Motor neuron (in vitro differentiated cells): Measurements from ENCODE around the gene PTPRM. TPM values are rescaled to one million over a fixed set of nuclear protein-coding genes. Genes with fewer than 3 reads are reported as not detected.
A peak's percentile ranks its signal among the peaks of the same experiment; 100 is the strongest.

Experiments used
- ATAC-seq, 8 experiments: fragments of 200-7000 bp; cut with Tn5 transposase; replicated peaks in 6 of 8; 2 replicates each; pipeline ENCODE4 v1.8.0; 2021; ENCODE audit warnings: mild to moderate bottlenecking in 8 of 8, moderate library complexity in 8 of 8
- H3K27ac ChIP-seq, 2 donors: fragments of 250-450 bp; sonication (Bioruptor Pico); 2 replicates each; pipeline ENCODE4 v1.9.0; 2021; ENCODE audit warnings: antibody characterized with exemption in 2 of 2, mild to moderate bottlenecking in 2 of 2, moderate library complexity in 1 of 2
- H3K4me1 ChIP-seq, 2 donors: fragments of 250-450 bp; sonication (Bioruptor Pico); replicated peaks in 1 of 2; 2 replicates each; pipeline ENCODE4 v1.6.1; 2021; ENCODE audit warnings: antibody characterized with exemption in 2 of 2, mild to moderate bottlenecking in 2 of 2, moderate library complexity in 1 of 2
- H3K4me3 ChIP-seq, 5 donors: fragments of 250-450 bp; sonication (Bioruptor Pico); 2 replicates each; pipeline ENCODE4 v1.9.0; 2021; ENCODE audit warnings: antibody characterized with exemption in 5 of 5, mild to moderate bottlenecking in 5 of 5, moderate library complexity in 4 of 5
- WGBS, 10 experiments: fragments of 450-650 bp; shearing (Covaris generic); methylation state at CpG; one replicate each; pipeline ENCODE4 v1.0.0; 2022; 5-methylcytosine and 5-hydroxymethylcytosine counted together
- in situ Hi-C, 9 experiments: fragments of 400-800 bp; cut with MboI; loops; one replicate each; pipeline ENCODE4 v1.15.0; 2021; ENCODE audit warnings: low sequenced_read_pairs in 9 of 9, low pct_unique_long_range_greater_than_20kb in 2 of 9; ENCODE audit not compliant: unreplicated experiment in 9 of 9
- total RNA-seq, 8 experiments: library from RNA; unstranded; fragments of 300-600 nt; gene quantifications; 2 replicates each; pipeline versions ENCODE4 v1.2.3 to v1.2.4, GENCODE V29; 2022

Gene PTPRM
- total RNA-seq, 8 experiments from 2014 or later = 12.9 to 106 (median 66.9) TPM

- in situ Hi-C loops = no loop called here
- no peak for ATAC-seq
- 0 to 76% (median 61%) methylated on average over 1 to 5 of the region's 5 CpGs for WGBS, 10 experiments
These were observed 563.0 kb downstream of the PTPRM start for GRCh38 chr18:8130096-8130495.

GRCh38 chr18:8133032-8133431 is 565.9 kb downstream of the PTPRM start:
- no peak overlapping the region for H3K27ac ChIP-seq
- in situ Hi-C loops = no loop called here
- peaks cover 0 to 25% of the 10 kb centered on the region in 2 donors for H3K4me1 ChIP-seq
- ATAC-seq = peak in 2 of 8 experiments; percentile 71 to 77
- H3K4me3 ChIP-seq = no peak overlapping the region

More at GRCh38 chr18:8130096-8130495, 563.0 kb downstream of the PTPRM start:
- H3K4me1 ChIP-seq = peaks cover 0 to 9% of the 10 kb centered on the region in 2 donors
- H3K27ac ChIP-seq = no peak overlapping the region
- H3K4me3 ChIP-seq = no peak overlapping the region

- ATAC-seq = peak in 2 of 8 experiments; percentile 76 to 78
- H3K4me1 ChIP-seq = peaks cover 0 to 25% of the 10 kb centered on the region in 2 donors
- H3K4me3 ChIP-seq = no peak overlapping the region
- no peak overlapping the region for H3K27ac ChIP-seq
- in situ Hi-C loops = no loop called here
- WGBS, 10 experiments = 27 to 100% (median 57%) methylated on average over 1 of the region's 1 CpG; no CpG with 5 or more reads in 2 of the 10 experiments
These were observed 566.8 kb downstream of the PTPRM start for GRCh38 chr18:8133888-8134287.

GRCh38 chr18:8139127-8139527 is 572.0 kb downstream of the PTPRM start:
- H3K27ac ChIP-seq = no peak overlapping the region
- 20 to 100% (median 80%) methylated on average over 1 to 5 of the region's 10 CpGs; no CpG with 5 or more reads in 3 of the 10 experiments for WGBS, 10 experiments
- in situ Hi-C loops = no loop called here
- peaks cover 8 to 38% of the 10 kb centered on the region in 2 donors for H3K4me1 ChIP-seq
- no peak overlapping the region for H3K4me3 ChIP-seq
- no peak for ATAC-seq

GRCh38 chr18:8139891-8140406 is 572.8 kb downstream of the PTPRM start:
- 13 to 100% (median 74%) methylated on average over 1 to 4 of the region's 7 CpGs; no CpG with 5 or more reads in 1 of the 10 experiments for WGBS, 10 experiments
- Histone ChIP-seq H3K4me1 (peaks cover 8 to 32% of the 10 kb centered on the region in 2 donors), H3K27ac (no peak overlapping the region), H3K4me3 (no peak overlapping the region)
- ATAC-seq = peak in 1 of 8 experiments; percentile 56
- in situ Hi-C loops = no loop called here

- no peak overlapping the region for H3K4me3 ChIP-seq
- ATAC-seq = peak in 5 of 8 experiments; percentile 28 to 82 (median 60)
- H3K27ac ChIP-seq = no peak overlapping the region
- in situ Hi-C loops = no loop called here
- whole genome bisulfite sequencing, 10 experiments = 30 to 100% (median 83%) methylated on average over 2 to 7 of the region's 8 CpGs
- peaks cover 8 to 30% of the 10 kb centered on the region in 2 donors for H3K4me1 ChIP-seq
These were observed 573.9 kb downstream of the PTPRM start for GRCh38 chr18:8140841-8141501.

- in situ Hi-C loops = no loop called here
- Histone ChIP-seq H3K4me1 (peaks cover 8 to 18% of the 10 kb centered on the region in 2 donors), H3K4me3 (no peak overlapping the region), H3K27ac (no peak overlapping the region)
- ATAC-seq = no peak
- WGBS, 10 experiments = 50 to 90% (median 74%) methylated on average over 2 to 8 of the region's 8 CpGs
These were observed 575.1 kb downstream of the PTPRM start for GRCh38 chr18:8142131-8142711.

GRCh38 chr18:8142932-8143331 is 575.8 kb downstream of the PTPRM start:
- no peak for ATAC-seq
- H3K4me3 ChIP-seq = no peak overlapping the region
- 75 to 100% (median 95%) methylated on average over 1 to 2 of the region's 2 CpGs; no CpG with 5 or more reads in 1 of the 10 experiments for WGBS, 10 experiments
- in situ Hi-C loops = no loop called here
- peaks cover 8 to 16% of the 10 kb centered on the region in 2 donors for H3K4me1 ChIP-seq
- H3K27ac ChIP-seq = no peak overlapping the region

GRCh38 chr18:8151181-8151580 is 584.1 kb downstream of the PTPRM start:
- WGBS, 10 experiments = 100% methylated on average over 1 of the region's 6 CpGs; no CpG with 5 or more reads in 9 of the 10 experiments

GRCh38 chr18:8153887-8154583 is 586.9 kb downstream of the PTPRM start:
- WGBS, 10 experiments = 74 to 100% (median 89%) methylated on average over 1 to 8 of the region's 10 CpGs; no CpG with 5 or more reads in 1 of the 10 experiments
- peaks cover 0 to 2% of the 10 kb centered on the region in 2 donors for H3K4me1 ChIP-seq
- ATAC-seq = no peak
- in situ Hi-C loops = no loop called here
- H3K27ac ChIP-seq = no peak overlapping the region
- no peak overlapping the region for H3K4me3 ChIP-seq

More at GRCh38 chr18:8151181-8151580, 584.1 kb downstream of the PTPRM start:
- Histone ChIP-seq H3K27ac (no peak overlapping the region), H3K4me1 (peaks cover 0 to 2% of the 10 kb centered on the region in 2 donors), H3K4me3 (no peak overlapping the region)
- no peak for ATAC-seq
- in situ Hi-C loops = no loop called here

- Histone ChIP-seq H3K27ac (no peak overlapping the region), H3K4me1 (peaks cover 2 to 10% of the 10 kb centered on the region in 2 donors), H3K4me3 (no peak overlapping the region)
- in situ Hi-C loops = no loop called here
- peak in 1 of 8 experiments; percentile 66 for ATAC-seq
- 76 to 100% (median 84%) methylated on average over 1 to 5 of the region's 5 CpGs; no CpG with 5 or more reads in 4 of the 10 experiments for WGBS, 10 experiments
These were observed 595.7 kb downstream of the PTPRM start for GRCh38 chr18:8162802-8163201.

- H3K4me3 ChIP-seq = no peak overlapping the region
- WGBS, 10 experiments = 74 to 100% (median 88%) methylated on average over 1 to 4 of the region's 4 CpGs
- peaks cover 2 to 10% of the 10 kb centered on the region in 2 donors for H3K4me1 ChIP-seq
- in situ Hi-C loops = no loop called here
- no peak for ATAC-seq
- H3K27ac ChIP-seq = no peak overlapping the region
These were observed 596.3 kb downstream of the PTPRM start for GRCh38 chr18:8163286-8163959.
